GM12892 (cell line): ENCODE measurements around the gene ZNF789.

Experiments used
- POLR2A ChIP-seq: IDR thresholded peaks from 2 replicates; pipeline ENCODE4 v1.6.1; 2011; ENCODE audit warnings: low read depth, low read length, control low read depth
- POLR2AphosphoS5 ChIP-seq: IDR thresholded peaks from 2 replicates; pipeline ENCODE4 v1.6.1; 2011; ENCODE audit warnings: low read depth, low read length, control low read depth
- TAF1 ChIP-seq: IDR thresholded peaks from 2 replicates; pipeline ENCODE4 v1.6.1; 2011; ENCODE audit warnings: low read depth, mild to moderate bottlenecking, control low read depth, low read length, borderline replicate concordance

DNA sequence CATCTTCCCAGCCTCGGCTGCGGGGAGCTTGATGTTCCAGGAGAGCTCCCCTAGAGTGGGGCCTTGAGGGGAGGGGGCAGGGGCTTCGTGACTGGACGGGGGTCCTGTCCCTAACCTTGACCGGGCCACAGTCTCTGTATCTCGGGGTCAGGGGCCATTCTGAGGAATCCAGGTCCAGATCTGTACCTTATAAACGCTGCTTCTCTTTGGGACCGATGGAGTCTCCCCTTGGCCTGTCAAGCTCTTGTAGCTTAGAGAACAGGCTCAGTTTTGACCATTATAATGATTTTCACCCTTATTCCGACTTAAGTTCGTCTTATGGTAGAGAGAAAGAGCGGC, 32.6 kb downstream of the ZNF789 start:
- TF ChIP-seq POLR2A: no peak
- no peak for TF ChIP-seq TAF1
- no peak for TF ChIP-seq POLR2AphosphoS5
